ENCODE data around the gene PPIP5K1.
A peak's percentile ranks its signal among the peaks of the same experiment; 100 is the strongest.
"Not testable (repeated sequence)": the region's sequence is repeated elsewhere in the genome, so short reads cannot be mapped to it uniquely, and the experiment has no call there.

Gene PPIP5K1

DNA sequence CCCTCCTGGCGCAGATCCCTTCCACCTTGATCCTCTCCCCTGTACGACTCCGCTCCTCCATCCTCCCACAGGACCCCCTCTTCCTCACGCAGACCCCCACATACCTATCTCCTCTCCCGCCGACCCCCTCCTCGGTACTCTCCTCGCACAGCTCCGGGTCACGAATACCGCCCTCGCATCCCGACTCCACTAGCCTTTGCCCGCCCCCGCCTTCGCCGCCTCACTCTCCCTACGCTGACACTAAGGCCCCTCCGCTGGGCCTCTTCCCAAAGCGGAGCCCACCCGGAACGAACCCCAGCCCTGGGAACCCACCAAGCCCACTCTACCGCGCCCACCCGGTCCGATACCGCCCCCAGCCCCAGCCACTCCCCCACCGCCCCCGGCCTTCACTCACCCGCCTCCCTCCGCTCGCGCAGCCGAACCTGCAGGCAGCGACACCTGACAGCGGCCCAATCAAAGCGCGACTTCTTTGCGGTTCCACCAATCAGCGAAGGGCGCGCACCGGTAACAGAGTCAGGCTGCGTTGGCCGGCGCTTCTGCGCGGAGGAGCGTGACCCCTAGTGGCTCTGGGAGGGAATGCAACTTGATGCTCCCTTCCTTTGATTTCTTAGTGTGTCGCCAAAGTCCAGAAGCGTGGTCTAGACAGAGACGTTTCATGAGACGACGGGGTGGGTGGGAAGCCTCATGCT is at the start of gene PPIP5K1:
Gene PPIP5K1 (minus strand): TSS at position 431 of the 689 bp plus-strand sequence. CDS start 5,704 bp downstream, outside the sequence.
- H3K4me3 ChIP-seq (ENCODE audit: low read length); DNase-seq (ENCODE audit: low read depth): not testable (repeated sequence)

DNA sequence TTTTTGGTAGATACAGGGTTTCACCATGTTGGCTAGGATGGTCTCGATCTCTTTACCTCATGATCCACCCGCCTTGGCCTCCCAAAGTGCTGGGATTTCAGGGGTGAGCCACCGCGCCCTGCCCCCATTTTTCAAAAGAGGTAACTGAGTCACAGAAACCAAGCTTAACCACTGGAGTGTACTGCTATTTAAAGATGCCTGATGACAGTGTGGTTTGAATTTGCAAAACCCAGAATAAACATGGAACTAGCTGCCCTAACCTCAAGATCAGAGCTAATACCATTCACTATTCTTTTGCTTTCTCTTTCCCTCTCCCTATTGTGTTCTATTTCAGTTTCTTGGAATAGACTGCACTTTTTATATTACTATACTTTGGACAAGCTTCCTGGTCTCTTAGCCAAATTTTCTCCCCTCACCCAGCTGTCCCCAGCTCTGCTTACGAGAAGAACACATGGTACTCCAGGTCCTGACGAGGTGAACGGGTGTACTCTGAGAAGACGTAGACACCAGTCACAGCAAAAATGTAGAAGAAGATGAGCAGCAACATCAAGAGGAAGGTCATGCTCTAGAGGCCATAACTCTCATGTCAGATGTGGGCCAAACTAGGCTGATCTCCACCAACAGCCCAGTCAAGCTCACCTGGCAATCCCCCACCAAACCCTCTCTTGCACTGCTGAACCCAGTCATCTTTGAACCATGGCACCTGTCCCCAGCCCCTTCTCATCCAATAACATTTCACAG is 48.6 kb upstream of the PPIP5K1 start:
- H3K4me3 ChIP-seq (ENCODE audit: low read length); DNase-seq (ENCODE audit: low read depth): not testable (repeated sequence)

DNA sequence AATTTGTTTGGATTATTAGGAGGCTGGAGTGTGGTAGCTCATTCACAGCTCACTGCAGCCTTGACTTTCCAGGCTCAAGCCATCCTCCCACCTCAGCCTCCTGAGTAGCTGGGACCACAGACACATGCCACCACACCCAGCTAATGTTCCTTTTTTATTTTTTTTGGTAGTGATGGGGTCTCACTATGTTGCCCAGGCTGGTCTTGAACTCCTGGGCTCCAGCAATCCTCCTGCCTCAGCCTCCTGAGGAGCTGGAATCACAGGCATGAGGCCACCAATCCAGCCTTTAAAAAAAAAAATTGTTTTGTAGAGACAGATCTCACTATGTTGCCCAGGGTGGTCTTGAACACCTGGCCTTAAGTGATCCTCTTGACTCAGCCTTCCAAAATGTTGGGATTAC is 36.9 kb upstream of the PPIP5K1 start:
- not testable (repeated sequence) for H3K4me3 ChIP-seq (ENCODE audit: low read length); DNase-seq (ENCODE audit: low read depth)

DNA sequence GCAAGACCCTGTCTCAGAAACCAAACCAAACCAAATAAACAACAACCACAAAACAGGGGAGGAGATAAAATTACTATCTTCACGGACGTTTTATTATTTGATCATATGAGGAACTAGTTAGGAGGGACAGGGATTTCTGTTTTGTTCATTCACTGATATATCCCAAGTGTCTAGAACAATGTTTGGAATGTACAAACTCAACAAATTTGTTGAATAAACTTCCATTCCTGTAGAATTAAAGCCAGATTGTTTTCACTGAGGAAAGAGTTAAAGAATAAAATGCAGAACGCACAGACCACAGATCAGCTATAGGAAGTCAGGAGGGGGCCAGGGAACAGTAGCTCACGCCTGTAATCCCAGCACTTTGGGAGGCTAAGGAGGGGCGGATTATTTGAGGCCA is 35.1 kb upstream of the PPIP5K1 start:
- DNase-seq (ENCODE audit: low read depth), result peak; percentile 36
- no peak overlapping the region for H3K4me3 ChIP-seq (ENCODE audit: low read length)
- TF ChIP-seq, protein P1, sequence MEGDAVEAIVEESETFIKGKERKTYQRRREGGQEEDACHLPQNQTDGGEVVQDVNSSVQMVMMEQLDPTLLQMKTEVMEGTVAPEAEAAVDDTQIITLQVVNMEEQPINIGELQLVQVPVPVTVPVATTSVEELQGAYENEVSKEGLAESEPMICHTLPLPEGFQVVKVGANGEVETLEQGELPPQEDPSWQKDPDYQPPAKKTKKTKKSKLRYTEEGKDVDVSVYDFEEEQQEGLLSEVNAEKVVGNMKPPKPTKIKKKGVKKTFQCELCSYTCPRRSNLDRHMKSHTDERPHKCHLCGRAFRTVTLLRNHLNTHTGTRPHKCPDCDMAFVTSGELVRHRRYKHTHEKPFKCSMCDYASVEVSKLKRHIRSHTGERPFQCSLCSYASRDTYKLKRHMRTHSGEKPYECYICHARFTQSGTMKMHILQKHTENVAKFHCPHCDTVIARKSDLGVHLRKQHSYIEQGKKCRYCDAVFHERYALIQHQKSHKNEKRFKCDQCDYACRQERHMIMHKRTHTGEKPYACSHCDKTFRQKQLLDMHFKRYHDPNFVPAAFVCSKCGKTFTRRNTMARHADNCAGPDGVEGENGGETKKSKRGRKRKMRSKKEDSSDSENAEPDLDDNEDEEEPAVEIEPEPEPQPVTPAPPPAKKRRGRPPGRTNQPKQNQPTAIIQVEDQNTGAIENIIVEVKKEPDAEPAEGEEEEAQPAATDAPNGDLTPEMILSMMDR (conservative IDR thresholded peaks at IDR 0.05; ENCODE audit: low read length), result no peak

DNA sequence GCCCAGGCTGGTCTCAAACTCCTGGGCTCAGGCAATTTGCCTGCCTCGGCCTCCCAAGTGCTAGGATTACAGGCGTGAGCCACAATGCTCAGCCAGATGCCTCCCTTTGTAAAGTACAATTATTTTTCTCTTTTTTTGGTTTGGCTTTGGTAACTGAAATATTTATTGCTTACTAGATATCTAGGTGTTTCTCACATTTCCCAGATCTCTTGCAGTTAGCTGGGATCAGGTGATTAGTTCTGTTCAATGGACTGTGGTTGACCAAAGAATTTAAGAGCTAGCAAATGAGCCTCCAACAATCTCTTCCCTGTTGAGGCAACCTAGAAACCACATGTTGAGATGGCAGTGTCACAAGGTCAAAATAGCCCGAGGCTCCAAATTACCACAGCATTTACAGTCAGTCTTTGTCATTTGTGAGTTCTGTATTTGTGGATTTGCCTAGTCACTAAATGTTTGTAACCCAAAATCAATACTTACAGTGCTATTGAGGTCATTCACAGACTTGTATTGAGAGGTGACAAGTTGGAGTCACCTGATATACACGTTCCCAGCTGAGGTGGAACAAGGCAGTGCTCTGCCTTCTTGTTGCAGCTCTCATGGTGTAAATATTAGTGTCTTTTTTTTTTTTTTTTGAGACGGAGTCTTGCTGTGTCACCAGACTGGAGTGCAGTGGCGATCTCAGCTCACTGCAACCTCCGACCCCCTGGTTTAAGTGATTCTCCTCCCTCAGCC is 32.2 kb upstream of the PPIP5K1 start:
- peak; percentile 9 for DNase-seq (ENCODE audit: low read depth)
- H3K4me3 ChIP-seq (ENCODE audit: low read length), result not testable (repeated sequence)

DNA sequence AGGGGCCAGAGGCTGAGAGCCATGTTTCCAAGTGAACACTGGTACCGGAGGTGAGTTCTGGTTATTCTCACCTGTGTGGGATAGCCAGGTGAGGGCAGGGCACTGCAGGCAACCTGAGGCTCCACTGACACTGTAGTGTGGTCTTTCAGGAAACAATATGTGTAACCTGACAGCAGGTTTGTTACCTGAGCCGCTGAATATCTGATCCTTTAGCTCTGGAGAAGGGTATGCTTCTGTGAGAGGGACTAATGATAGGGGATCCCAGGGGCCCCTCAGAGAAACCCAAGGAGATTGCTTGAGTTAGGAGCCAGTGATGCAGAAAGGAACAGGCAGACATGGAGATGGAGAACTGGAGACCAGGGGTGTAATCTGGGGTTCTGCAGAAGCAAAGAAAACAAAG is 28.7 kb upstream of the PPIP5K1 start, which contains the start of gene STRC:
Gene STRC (minus strand): TSS at position 101 of the 400 bp plus-strand sequence. CDS start 78 bp downstream, at position 23.
- not testable (repeated sequence) for DNase-seq (ENCODE audit: low read depth)

DNA sequence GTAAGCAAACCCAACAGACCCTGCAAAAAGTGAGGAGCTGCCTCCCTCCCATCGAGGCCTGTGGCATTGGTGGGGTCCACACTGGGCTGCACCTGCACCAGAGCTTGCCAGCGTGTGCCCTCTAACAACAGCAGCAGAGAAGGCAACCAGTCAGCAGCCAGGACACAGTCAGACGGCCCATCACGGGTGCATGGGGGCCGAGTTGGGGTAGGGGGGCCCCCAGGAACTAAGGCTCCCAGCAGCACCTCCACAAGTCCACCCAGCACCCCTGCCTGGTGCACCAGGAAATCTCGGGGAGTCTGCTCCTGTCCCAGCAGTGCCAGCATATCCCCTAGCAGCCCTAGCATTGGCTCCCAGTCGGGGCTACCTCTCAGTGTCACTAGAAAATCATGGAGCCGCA is 27.7 kb upstream of the PPIP5K1 start:
- not testable (repeated sequence) for DNase-seq (ENCODE audit: low read depth)

More for the DNA sequence above, 28.7 kb upstream of the PPIP5K1 start, which contains the start of gene STRC:
- H3K4me3 ChIP-seq (ENCODE audit: low read length), result not testable (repeated sequence)

DNA sequence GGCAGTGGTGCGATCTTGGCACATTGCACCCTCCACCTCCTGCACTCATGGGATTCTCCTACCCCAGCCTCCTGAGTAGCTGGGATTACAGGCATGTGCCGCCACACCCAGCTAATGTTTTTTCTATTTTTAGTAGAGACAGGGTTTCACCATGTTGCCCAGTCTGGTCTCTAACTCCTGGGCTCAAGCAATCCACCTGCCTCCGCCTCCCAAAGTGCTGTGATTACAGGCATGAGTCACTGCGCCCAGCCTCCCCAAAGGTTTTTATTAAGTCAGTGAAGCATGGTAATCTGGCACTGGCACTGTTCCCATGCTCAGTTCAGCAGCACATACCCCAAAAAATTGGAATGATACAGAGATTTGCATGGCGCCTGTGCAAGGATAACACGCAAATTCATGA is 12.2 kb upstream of the PPIP5K1 start:
- DNase-seq (ENCODE audit: low read depth); H3K4me3 ChIP-seq (ENCODE audit: low read length): not testable (repeated sequence)

More for the DNA sequence above, 27.7 kb upstream of the PPIP5K1 start:
- H3K4me3 ChIP-seq (ENCODE audit: low read length), result not testable (repeated sequence)

DNA sequence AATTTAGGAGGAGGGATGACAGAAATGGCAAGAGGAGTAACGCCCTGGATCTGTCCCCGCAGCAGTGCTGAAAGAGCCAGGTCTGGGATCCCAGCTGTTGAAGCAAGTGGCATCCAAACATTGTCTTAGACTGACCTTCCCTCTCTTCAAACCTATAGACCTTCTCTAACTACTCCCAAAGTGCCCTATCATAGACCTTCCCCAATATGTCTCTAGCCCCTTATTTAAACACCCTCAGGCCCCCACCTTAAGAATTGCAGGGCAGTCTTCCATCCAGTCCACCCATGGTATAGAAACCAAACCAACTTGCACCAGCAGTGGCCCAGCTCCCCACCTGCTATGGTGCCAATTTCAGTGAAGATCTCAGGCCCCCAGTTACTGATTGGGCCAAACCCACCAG is 10.2 kb upstream of the PPIP5K1 start:
- not testable (repeated sequence) for DNase-seq (ENCODE audit: low read depth)

DNA sequence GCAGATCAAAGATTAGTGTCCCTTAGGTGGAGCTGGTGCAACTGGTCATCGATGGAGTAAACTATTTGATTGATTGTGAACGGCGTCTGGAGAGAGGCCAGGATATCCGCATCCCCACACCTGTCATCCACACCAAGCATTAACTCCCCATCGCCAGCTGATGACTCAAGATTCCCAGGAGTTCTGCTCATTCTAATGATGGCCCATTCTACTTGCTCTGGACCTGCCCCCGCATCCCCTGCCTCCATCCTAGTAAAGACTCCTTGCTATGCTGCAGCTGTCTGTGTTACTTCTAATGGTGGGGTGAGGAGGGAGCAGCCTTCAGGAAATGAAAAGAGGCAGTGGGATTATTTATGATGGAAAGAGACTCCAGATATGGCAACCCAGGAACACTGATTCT is 9.1 kb upstream of the PPIP5K1 start:
- H3K4me3 ChIP-seq (ENCODE audit: low read length); DNase-seq (ENCODE audit: low read depth): not testable (repeated sequence)

More for the DNA sequence above, 10.2 kb upstream of the PPIP5K1 start:
- not testable (repeated sequence) for H3K4me3 ChIP-seq (ENCODE audit: low read length)

DNA sequence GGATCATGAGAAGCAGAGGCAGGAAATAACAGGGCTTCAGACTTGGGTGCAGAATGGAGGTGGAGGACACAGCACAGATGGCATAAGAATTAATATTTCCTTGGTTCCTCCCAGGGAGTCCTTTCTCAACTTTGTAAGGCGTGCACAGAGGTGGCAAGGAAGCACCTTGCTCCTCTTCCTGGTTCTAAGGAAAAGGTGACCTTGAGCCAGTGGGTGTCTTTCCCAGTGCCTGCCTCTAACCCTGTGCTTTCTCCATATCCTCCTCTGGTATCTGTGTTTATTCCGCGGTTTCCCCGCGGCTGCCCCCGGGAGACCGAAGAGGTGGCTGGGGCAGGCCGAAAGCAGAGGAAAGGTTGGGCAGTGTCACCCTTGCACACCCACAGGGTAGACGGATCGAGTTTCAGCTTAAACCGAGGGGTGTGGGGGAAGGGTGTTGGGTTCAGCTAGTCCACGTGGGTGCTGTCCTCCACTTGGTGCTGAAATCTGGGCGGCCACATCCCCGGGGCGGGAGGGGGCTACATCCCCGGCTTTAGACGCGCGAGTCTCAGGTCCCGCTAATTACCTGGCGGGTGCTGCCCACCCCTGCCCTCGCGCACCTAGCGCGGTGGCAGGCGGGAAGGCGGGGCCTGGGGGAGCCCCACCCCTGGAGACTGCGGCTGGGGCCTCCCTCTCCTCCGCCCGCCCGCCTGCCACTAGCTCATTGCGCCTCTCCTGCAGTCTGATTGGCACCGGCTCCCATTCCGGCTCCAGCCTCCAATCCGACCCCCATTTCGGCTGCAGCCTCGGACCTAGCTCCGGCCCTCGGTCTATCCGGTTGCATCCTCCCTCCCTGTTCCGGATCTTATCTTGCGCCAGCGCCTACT is 3.6 kb upstream of the PPIP5K1 start, which contains the start of gene CKMT1B:
Gene CKMT1B (plus strand): TSS at position 700 of the 863 bp plus-strand sequence. CDS start 192 bp downstream, outside the sequence.
- H3K4me3 ChIP-seq (ENCODE audit: low read length); DNase-seq (ENCODE audit: low read depth): not testable (repeated sequence)

DNA sequence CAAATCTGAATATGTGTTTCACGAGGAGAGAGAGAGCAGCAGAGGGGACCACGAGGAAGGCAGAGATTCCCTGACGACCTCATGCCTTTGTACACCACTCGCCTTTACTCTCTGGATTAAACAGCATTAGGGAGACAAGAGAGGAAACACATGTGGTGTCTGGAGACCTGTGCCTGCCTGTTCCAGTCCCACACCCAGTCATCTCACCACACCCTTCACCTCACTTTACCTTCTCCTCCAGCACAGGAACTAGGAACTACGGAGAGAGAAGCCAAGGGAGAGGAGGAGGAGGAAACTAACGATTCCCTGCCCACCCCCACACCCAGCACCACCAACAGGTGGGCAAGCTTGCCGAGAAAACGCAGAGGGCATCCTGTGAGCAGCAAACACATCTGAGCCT is 2.8 kb upstream of the PPIP5K1 start:
- DNase-seq (ENCODE audit: low read depth); H3K4me3 ChIP-seq (ENCODE audit: low read length): not testable (repeated sequence)

DNA sequence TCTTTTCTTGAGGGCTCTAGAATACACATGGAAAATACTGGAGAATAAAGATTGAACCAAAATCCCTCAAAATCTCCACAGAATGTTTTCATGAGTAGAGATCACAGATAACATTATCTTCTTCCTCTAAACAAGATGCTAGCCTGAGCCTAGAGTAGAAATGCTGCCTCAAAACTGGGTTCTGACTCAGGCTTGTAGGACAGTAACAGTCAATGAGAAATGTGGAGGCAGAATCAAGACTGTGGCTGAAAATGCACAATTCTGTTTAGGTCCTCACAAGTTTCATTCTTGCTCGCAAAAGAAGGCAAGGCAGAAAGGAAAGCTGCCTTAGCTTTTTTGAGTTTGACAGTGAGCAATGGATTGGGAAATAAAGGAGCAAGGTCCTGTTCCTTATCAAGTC is 15.4 kb downstream of the PPIP5K1 start:
- not testable (repeated sequence) for DNase-seq (ENCODE audit: low read depth); H3K4me3 ChIP-seq (ENCODE audit: low read length)

DNA sequence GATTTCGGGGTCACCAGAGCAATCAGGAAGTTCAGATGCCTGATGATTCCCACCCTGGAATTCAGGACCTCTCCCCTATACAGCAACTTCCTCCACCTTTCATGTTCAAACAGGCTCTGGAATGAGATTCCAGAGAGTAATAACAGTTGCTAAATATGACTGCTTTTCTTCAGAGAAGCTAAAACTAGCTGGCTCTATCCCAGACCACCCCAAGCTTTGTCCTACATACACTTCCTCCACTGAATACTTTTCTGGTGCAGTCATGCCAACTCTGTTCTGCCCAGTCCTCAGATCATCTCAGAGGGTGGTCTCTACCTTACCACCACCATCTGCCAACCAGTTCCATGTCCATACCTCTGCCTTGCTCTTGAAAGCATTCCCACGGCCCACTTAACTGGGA is 23.4 kb downstream of the PPIP5K1 start:
- not testable (repeated sequence) for DNase-seq (ENCODE audit: low read depth); H3K4me3 ChIP-seq (ENCODE audit: low read length)

DNA sequence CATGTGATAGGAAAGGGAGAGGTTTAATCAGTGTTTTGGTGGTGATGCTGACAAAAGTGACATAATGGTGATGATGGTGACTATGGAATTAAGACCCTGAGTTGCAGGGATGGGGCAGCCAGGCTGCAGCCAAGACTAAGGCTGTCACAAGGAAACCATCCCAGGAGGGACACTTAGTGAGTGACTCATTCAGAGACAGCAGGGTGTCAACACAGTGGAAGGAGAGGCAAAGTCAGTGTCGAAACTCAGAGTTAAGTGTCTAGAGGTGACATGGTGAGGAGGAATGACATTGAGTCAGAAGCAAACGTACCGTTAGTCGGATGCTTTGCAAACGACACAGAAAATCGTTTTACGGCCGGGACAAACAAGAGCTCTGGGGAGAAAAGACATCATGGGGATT is 26.2 kb downstream of the PPIP5K1 start:
- not testable (repeated sequence) for H3K4me3 ChIP-seq (ENCODE audit: low read length); DNase-seq (ENCODE audit: low read depth)

DNA sequence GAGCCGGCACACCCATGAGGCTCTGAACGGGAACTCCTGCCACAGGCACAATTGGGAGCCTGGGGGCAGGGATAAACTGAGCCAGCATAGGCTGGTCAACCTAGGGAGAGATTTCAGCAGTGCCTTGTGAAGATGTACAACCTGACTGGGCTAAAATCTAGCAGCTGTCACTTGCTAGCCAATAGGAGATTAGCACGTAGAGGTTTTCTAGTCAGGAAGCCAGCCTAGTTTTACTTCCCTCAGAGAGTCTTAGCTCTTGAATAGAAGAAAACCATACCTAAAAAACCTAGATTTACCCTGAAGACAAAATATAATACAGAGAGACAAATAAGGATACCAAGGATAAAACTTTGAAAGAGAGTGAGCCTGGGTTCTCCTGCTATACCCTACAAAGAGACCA is 27.3 kb downstream of the PPIP5K1 start:
- not testable (repeated sequence) for DNase-seq (ENCODE audit: low read depth); H3K4me3 ChIP-seq (ENCODE audit: low read length)
